ENCODE data around the gene LCTL.
"Not testable (repeated sequence)": the region's sequence is repeated elsewhere in the genome, so short reads cannot be mapped to it uniquely, and the experiment has no call there.

Gene LCTL

GRCh38 chr15:66502491-66502890 is 63.3 kb downstream of the LCTL start:
- DNase-seq, result no peak

DNA sequence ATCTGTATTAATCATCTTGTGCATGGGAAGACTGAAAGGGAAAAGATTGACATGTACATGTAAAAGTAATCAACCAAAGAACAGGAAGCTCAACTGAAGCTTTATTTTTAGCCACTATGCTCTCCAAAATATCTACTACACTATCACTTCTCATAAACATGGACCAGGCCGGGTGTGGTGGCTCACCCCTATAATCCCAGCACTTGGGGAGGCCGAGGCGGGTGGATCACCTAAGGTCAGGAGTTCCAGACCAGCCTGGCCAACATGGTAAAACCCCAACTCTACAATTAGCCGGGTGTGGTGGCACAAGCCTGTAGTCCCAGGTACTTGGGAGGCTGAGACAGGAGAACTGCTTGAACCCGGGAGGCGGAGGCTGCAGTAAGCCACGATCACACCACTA is 65.5 kb downstream of the LCTL start:
- not testable (repeated sequence) for DNase-seq

DNA sequence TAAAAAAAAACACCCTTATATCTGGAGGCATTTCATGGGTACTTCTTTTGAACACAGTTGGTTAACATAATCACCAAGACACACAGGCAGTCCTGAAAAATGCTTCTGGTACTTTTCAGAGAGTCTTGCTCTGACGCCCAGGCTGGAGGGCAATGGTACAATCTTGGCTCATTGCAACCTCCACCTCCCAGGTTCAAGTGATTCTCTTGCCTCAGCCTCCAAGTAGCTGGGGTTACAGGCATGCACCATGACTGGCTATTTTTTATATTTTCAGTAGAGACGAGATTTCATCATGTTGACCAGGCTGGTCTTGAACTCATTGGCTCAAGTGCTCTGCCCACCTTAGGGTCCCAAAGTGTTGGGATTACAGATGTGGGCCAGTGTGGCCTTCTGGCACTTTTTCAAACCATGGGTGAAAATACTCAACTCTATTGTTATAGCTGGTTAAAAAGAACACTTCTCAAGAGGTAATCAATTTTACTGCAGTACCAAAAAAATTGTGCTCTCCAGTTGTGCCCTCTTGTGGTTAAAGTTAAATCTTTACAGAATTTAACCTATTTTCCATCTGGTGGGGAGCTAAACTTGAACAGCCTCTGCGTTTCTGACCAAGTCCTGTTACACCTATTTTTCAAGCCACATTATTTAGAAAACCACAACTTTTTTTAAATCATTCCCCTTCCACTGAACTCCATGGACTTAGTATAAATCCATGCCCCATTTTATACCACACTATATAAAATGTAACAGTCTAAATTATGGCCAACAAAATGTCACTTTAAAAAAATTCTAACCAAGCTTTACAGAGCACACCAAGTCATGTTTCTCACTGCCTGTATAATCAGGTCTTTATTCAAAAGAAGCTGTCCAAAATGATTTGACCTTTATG is 67.1 kb downstream of the LCTL start:
- DNase-seq, result peak in 1 of 51 donors; percentile 17

All from hypothalamus (tissue), 51 donors.